ENCODE data around the gene OSBPL10. TPM values are rescaled to one million over a fixed set of nuclear protein-coding genes. Genes with fewer than 3 reads are reported as not detected.
A peak's percentile ranks its signal among the peaks of the same experiment; 100 is the strongest.
"Not testable (repeated sequence)": the region's sequence is repeated elsewhere in the genome, so short reads cannot be mapped to it uniquely, and the experiment has no call there.

Gene OSBPL10
- total and polyA plus RNA-seq, 5 donors from 2014 or later = 0.14 to 1.8 (median 0.21) TPM; not detected in 2

DNA sequence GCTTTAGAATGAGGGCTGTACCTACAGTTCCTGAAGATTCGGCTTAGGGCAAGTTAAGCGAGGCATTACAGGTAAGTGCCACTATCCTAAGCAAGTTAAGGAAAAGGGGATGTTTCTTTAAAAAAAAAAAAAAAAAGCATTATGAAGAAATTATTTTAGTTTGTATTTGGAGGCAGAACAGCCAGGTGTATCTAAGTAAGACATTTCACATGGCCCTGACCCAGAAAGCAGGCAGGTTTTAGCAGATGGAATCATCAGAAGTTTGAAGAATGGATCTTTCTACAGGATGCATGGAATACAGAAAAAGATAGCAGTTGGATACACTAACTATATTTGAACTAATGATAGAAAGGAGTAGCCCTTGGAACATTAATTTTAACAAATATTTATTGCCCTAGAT is 105.6 kb downstream of the OSBPL10 start:
- no peaks in the 10 kb centered on the region for H3K36me3 ChIP-seq (ENCODE audit: control insufficient read depth, insufficient read depth, low read length)
- no peak for ATAC-seq (ENCODE audit: low read depth in 2 of 2)
- peaks cover 11% of the 10 kb centered on the region for H3K27me3 Mint-ChIP-seq

GRCh38 chr3:31873254-31873820 is 107.7 kb downstream of the OSBPL10 start:
- H3K4me3 ChIP-seq (ENCODE audit: low read depth, low read length) = no peak overlapping the region
- Mint-ChIP-seq H3K4me3 (no peak overlapping the region), H3K27me3 (peaks cover 11% of the 10 kb centered on the region), H3K36me3 (no peaks in the 10 kb centered on the region), H3K4me1 (no peaks in the 10 kb centered on the region), H3K27ac (no peak overlapping the region), H3K9me3 (no peaks in the 10 kb centered on the region)
- DNase-seq (no peak), ATAC-seq (ENCODE audit: low read depth in 2 of 2) (no peak)
- H3K4me1 ChIP-seq (ENCODE audit: control insufficient read depth, insufficient read depth, low read length, poor library complexity, severe bottlenecking) = no peaks in the 10 kb centered on the region
- no peaks in the 10 kb centered on the region for H3K36me3 ChIP-seq (ENCODE audit: control insufficient read depth, insufficient read depth, low read length)
- H3K9me3 ChIP-seq (ENCODE audit: control insufficient read depth in 2 of 2, low read length in 2 of 2) = no peaks in the 10 kb centered on the region
- no peaks in the 10 kb centered on the region for H3K27me3 ChIP-seq (ENCODE audit: control insufficient read depth, insufficient read depth, low read length)
- no peak overlapping the region for H3K27ac ChIP-seq (ENCODE audit: insufficient read depth, low read length, poor library complexity, severe bottlenecking)

More for the DNA sequence above, 105.6 kb downstream of the OSBPL10 start:
- Mint-ChIP-seq H3K4me1 (no peaks in the 10 kb centered on the region), H3K9me3 (no peaks in the 10 kb centered on the region), H3K4me3 (no peak overlapping the region), H3K27ac (no peak overlapping the region), H3K36me3 (no peaks in the 10 kb centered on the region)
- no peak for DNase-seq
- Histone ChIP-seq H3K9me3 (ENCODE audit: control insufficient read depth in 2 of 2, low read length in 2 of 2) (no peaks in the 10 kb centered on the region), H3K4me1 (ENCODE audit: control insufficient read depth, insufficient read depth, low read length, poor library complexity, severe bottlenecking) (no peaks in the 10 kb centered on the region), H3K27me3 (ENCODE audit: control insufficient read depth, insufficient read depth, low read length) (no peaks in the 10 kb centered on the region), H3K27ac (ENCODE audit: insufficient read depth, low read length, poor library complexity, severe bottlenecking) (no peak overlapping the region), H3K4me3 (ENCODE audit: low read depth, low read length) (no peak overlapping the region)

DNA sequence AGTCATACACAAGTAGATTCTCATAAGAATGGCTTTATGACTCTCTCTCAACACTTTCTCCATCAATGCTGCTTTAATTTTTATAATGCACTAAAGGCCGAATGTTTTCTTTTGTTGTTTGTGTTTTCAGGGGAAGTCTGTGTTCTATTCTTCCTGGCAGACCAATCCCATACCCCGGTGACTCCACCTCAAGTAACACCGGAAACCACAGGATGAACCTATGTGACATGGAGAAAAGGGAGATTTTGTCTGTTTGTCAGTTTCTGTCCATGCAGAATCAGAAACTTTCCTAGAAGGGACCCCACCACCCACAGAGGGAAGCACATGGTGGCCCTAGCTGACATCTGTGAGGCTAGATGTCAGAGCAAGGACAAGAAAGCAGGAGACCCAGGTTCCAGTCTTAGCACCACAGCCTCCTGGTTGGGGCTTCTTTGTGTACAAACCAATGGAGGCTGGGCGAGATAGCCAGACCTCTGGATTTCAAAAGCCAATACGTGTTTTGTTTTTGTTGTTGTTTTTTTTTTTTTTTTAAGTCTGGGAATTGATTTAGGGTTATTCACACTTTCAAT is 109.0 kb downstream of the OSBPL10 start:
- H3K4me1 Mint-ChIP-seq = no peaks in the 10 kb centered on the region
- Histone ChIP-seq H3K4me1 (ENCODE audit: control insufficient read depth, insufficient read depth, low read length, poor library complexity, severe bottlenecking) (no peaks in the 10 kb centered on the region), H3K27ac (ENCODE audit: insufficient read depth, low read length, poor library complexity, severe bottlenecking) (no peak overlapping the region), H3K36me3 (ENCODE audit: control insufficient read depth, insufficient read depth, low read length) (no peaks in the 10 kb centered on the region), H3K4me3 (ENCODE audit: low read depth, low read length) (no peak overlapping the region), H3K27me3 (ENCODE audit: control insufficient read depth, insufficient read depth, low read length) (no peaks in the 10 kb centered on the region), H3K9me3 (ENCODE audit: control insufficient read depth in 2 of 2, low read length in 2 of 2) (no peaks in the 10 kb centered on the region)
- peaks cover 11% of the 10 kb centered on the region for H3K27me3 Mint-ChIP-seq
- no peaks in the 10 kb centered on the region for H3K9me3 Mint-ChIP-seq
- no peaks in the 10 kb centered on the region for H3K36me3 Mint-ChIP-seq
- peak overlapping the region in 1 of 3 donors; percentile 39 for H3K27ac Mint-ChIP-seq
- DNase-seq (no peak), ATAC-seq (ENCODE audit: low read depth in 2 of 2) (no peak)
- H3K4me3 Mint-ChIP-seq = no peak overlapping the region

DNA sequence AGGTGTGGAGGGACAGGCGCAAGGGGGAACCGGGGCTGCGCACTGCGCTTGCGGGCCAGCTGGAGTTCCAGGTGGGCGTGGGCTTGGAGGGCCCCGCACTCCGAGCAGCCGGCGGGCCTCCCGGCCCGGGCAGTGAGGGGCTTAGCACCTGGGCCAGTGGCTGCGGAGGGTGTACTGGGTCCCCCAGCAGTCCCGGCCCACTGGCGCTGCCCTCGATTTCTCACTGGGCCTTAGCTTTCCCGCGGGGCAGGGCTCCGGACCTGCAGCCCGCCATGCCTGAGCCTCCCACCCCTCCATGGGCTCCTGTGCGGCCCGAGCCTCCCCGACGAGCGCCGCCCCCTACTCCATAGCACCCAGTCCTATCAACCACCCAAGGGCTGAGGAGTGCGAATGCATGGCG is 111.0 kb downstream of the OSBPL10 start:
- DNase-seq; H3K4me1 ChIP-seq (ENCODE audit: control insufficient read depth, insufficient read depth, low read length, poor library complexity, severe bottlenecking); H3K27me3 Mint-ChIP-seq; H3K9me3 Mint-ChIP-seq; H3K4me3 Mint-ChIP-seq; H3K36me3 ChIP-seq (ENCODE audit: control insufficient read depth, insufficient read depth, low read length); H3K36me3 Mint-ChIP-seq; H3K9me3 ChIP-seq (ENCODE audit: control insufficient read depth in 2 of 2, low read length in 2 of 2); H3K27ac Mint-ChIP-seq; H3K4me1 Mint-ChIP-seq; H3K4me3 ChIP-seq (ENCODE audit: low read depth, low read length); H3K27me3 ChIP-seq (ENCODE audit: control insufficient read depth, insufficient read depth, low read length); ATAC-seq (ENCODE audit: low read depth in 2 of 2); H3K27ac ChIP-seq (ENCODE audit: insufficient read depth, low read length, poor library complexity, severe bottlenecking): not testable (repeated sequence)

DNA sequence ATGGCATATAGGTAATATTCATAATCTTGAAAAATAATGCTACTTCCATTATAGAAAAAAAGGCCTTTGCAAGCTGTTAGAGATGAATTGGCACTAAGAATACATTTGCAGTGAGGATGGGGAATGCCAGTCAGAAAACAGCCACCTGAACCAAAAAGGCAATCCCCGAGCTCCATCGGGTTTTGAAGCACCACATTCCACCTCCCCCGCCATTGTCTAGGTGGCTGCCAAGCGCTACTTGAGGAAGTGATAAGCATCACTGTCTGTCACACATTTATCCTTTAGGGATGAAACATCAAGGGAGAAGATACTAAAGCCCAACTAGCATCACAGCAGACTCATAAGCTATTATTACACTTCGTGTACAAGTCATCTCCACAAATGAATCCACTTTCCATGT is 112.8 kb downstream of the OSBPL10 start:
- no peak overlapping the region for H3K4me3 Mint-ChIP-seq
- peaks cover 7% of the 10 kb centered on the region for H3K27me3 Mint-ChIP-seq

DNA sequence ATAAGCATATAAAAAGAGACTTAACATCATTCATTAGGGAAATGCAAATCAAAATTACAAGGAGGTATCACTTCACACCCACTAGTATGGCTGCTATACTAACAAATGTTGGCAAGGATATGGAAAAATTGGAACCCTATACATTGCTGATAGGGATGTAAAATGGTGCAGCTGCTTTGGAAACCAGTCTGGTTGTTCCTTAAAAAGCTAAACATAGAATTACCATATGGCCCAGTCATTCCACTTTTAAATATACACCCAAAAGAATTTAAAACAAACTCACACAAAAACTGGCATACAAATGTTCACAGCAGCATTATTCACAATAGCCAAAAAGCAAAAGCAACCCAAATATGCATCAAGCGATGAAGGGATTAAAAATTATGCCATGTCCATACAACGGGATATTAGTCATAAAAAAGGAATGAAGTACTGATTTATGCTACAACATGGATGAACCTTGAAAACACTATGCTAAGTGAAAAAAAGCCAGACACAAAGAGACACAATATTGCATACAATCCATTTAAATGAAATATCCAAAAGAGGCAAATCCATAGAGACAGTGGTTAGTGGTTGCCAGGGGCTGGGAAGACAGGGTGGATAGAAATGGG is 118.3 kb downstream of the OSBPL10 start:
- Mint-ChIP-seq H3K36me3 (no peaks in the 10 kb centered on the region), H3K9me3 (peaks cover 0 to 3% (median 0%) of the 10 kb centered on the region in 7 donors), H3K4me3 (no peak overlapping the region), H3K4me1 (peaks cover 0 to 3% (median 0%) of the 10 kb centered on the region in 4 donors), H3K27me3 (peaks cover 5% of the 10 kb centered on the region), H3K27ac (no peak overlapping the region)
- Histone ChIP-seq H3K4me3 (ENCODE audit: low read depth, low read length) (no peak overlapping the region), H3K4me1 (ENCODE audit: control insufficient read depth, insufficient read depth, low read length, poor library complexity, severe bottlenecking) (no peaks in the 10 kb centered on the region), H3K9me3 (ENCODE audit: control insufficient read depth in 2 of 2, low read length in 2 of 2) (no peaks in the 10 kb centered on the region), H3K27ac (ENCODE audit: insufficient read depth, low read length, poor library complexity, severe bottlenecking) (no peak overlapping the region), H3K27me3 (ENCODE audit: control insufficient read depth, insufficient read depth, low read length) (no peaks in the 10 kb centered on the region), H3K36me3 (ENCODE audit: control insufficient read depth, insufficient read depth, low read length) (no peaks in the 10 kb centered on the region)
- DNase-seq (no peak), ATAC-seq (ENCODE audit: low read depth in 2 of 2) (no peak)

More for the DNA sequence above, 112.8 kb downstream of the OSBPL10 start:
- ATAC-seq (ENCODE audit: low read depth in 2 of 2) (no peak), DNase-seq (no peak)
- Histone ChIP-seq H3K4me3 (ENCODE audit: low read depth, low read length) (no peak overlapping the region), H3K36me3 (ENCODE audit: control insufficient read depth, insufficient read depth, low read length) (no peaks in the 10 kb centered on the region), H3K27me3 (ENCODE audit: control insufficient read depth, insufficient read depth, low read length) (no peaks in the 10 kb centered on the region), H3K9me3 (ENCODE audit: control insufficient read depth in 2 of 2, low read length in 2 of 2) (no peaks in the 10 kb centered on the region), H3K27ac (ENCODE audit: insufficient read depth, low read length, poor library complexity, severe bottlenecking) (no peak overlapping the region), H3K4me1 (ENCODE audit: control insufficient read depth, insufficient read depth, low read length, poor library complexity, severe bottlenecking) (no peaks in the 10 kb centered on the region)
- Mint-ChIP-seq H3K9me3 (peaks cover 0 to 3% (median 0%) of the 10 kb centered on the region in 7 donors), H3K27ac (no peak overlapping the region), H3K4me1 (peaks cover 0 to 3% (median 0%) of the 10 kb centered on the region in 4 donors), H3K36me3 (no peaks in the 10 kb centered on the region)

GRCh38 chr3:31861826-31862225 is 119.2 kb downstream of the OSBPL10 start:
- H3K27ac Mint-ChIP-seq = no peak overlapping the region

DNA sequence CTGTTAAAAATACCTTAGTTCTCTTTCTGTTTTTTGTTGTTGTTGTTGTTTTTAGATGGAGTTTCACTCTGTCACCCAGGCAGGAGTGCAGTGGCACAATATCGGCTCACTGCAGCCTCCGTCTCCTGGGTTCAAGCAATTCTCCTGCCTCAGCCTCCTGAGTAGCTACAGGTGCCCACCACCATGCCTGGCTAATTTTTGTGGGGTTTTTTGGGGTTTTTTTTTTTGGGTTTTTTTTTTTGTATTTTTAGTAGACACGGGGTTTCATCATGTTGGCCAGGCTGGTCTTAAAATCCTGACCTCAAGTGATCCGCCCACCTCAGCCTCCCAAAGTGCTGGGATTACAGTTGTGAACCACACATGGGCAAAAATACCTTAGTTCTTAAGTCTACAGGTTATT is 120.4 kb downstream of the OSBPL10 start:
- H3K27ac Mint-ChIP-seq = not testable (repeated sequence)

More at GRCh38 chr3:31861826-31862225, 119.2 kb downstream of the OSBPL10 start:
- Histone ChIP-seq H3K36me3 (ENCODE audit: control insufficient read depth, insufficient read depth, low read length) (no peaks in the 10 kb centered on the region), H3K9me3 (ENCODE audit: control insufficient read depth in 2 of 2, low read length in 2 of 2) (no peaks in the 10 kb centered on the region), H3K27me3 (ENCODE audit: control insufficient read depth, insufficient read depth, low read length) (no peaks in the 10 kb centered on the region), H3K27ac (ENCODE audit: insufficient read depth, low read length, poor library complexity, severe bottlenecking) (no peak overlapping the region), H3K4me3 (ENCODE audit: low read depth, low read length) (no peak overlapping the region), H3K4me1 (ENCODE audit: control insufficient read depth, insufficient read depth, low read length, poor library complexity, severe bottlenecking) (no peaks in the 10 kb centered on the region)
- Mint-ChIP-seq H3K9me3 (peaks cover 0 to 3% (median 0%) of the 10 kb centered on the region in 7 donors), H3K36me3 (no peaks in the 10 kb centered on the region), H3K4me1 (peaks cover 0 to 3% (median 0%) of the 10 kb centered on the region in 4 donors), H3K4me3 (no peak overlapping the region), H3K27me3 (peaks cover 5% of the 10 kb centered on the region)
- DNase-seq (no peak), ATAC-seq (ENCODE audit: low read depth in 2 of 2) (no peak)

More for the DNA sequence above, 120.4 kb downstream of the OSBPL10 start:
- H3K4me3 Mint-ChIP-seq; H3K9me3 ChIP-seq (ENCODE audit: control insufficient read depth in 2 of 2, low read length in 2 of 2); H3K9me3 Mint-ChIP-seq; H3K4me3 ChIP-seq (ENCODE audit: low read depth, low read length); H3K27me3 Mint-ChIP-seq; H3K36me3 ChIP-seq (ENCODE audit: control insufficient read depth, insufficient read depth, low read length); DNase-seq; ATAC-seq (ENCODE audit: low read depth in 2 of 2); H3K27me3 ChIP-seq (ENCODE audit: control insufficient read depth, insufficient read depth, low read length); H3K4me1 Mint-ChIP-seq; H3K27ac ChIP-seq (ENCODE audit: insufficient read depth, low read length, poor library complexity, severe bottlenecking); H3K36me3 Mint-ChIP-seq; H3K4me1 ChIP-seq (ENCODE audit: control insufficient read depth, insufficient read depth, low read length, poor library complexity, severe bottlenecking): not testable (repeated sequence)

Measured in CD4-positive, CD25-positive, alpha-beta regulatory T cell (primary cell).